Activated T-cell treated with anti-CD3 and anti-CD28 coated beads, Interleukin-2, amount 50 U/mL, for 72 hours (primary cell): ENCODE measurements around the gene SATB1. TPM values are rescaled to one million over a fixed set of nuclear protein-coding genes. Genes with fewer than 3 reads are reported as not detected.

ENCODE experiments used
- ATAC-seq, 2 donors: fragments of 150-1000 bp; cut with Tn5 transposase; replicated peaks in 1 of 2; 2 replicates each; pipeline ENCODE4 v1.10.0; 2021; ENCODE audit warnings: moderate library complexity in 2 of 2, mild to moderate bottlenecking in 1 of 2
- DNase-seq, 2 donors: peaks; one replicate each; pipeline ENCODE4 v3.0.0; 2021 to 2022; ENCODE audit warnings: mixed read lengths in 1 of 2
- H3K27ac Mint-ChIP-seq: one replicate; pipeline ENCODE4 v1.8.0; 2022; ENCODE audit warnings: mild to moderate bottlenecking, moderate library complexity, mixed read lengths
- H3K27me3 Mint-ChIP-seq: one replicate; pipeline ENCODE4 v1.8.0; 2022; ENCODE audit warnings: low read depth, mixed read lengths
- H3K36me3 Mint-ChIP-seq, 2 donors: one replicate each; pipeline ENCODE4 v1.8.0; 2022; ENCODE audit warnings: mixed read lengths in 2 of 2, mild to moderate bottlenecking in 1 of 2; ENCODE audit not compliant: insufficient read depth in 2 of 2
- H3K4me1 Mint-ChIP-seq: one replicate; pipeline ENCODE4 v1.8.0; 2022; ENCODE audit warnings: low read depth, mixed read lengths
- H3K4me3 Mint-ChIP-seq, 2 donors: one replicate each; pipeline ENCODE4 v1.8.0; 2022; ENCODE audit warnings: mild to moderate bottlenecking in 2 of 2, mixed read lengths in 2 of 2, moderate library complexity in 2 of 2
- H3K9me3 Mint-ChIP-seq, 2 donors: one replicate each; pipeline ENCODE4 v1.8.0; 2022; ENCODE audit warnings: mixed read lengths in 2 of 2
- total RNA-seq, 2 donors: library from RNA; stranded (reverse); gene quantifications; one replicate each; pipeline ENCODE4 v1.2.3, GENCODE V29; 2022

SATB1 gene
- total RNA-seq, 2 donors from 2014 or later = 716 to 962 TPM

GRCh38 chr3:18385706-18386105 is 39.4 kb downstream of the SATB1 start:
- Mint-ChIP-seq H3K4me3 (no peak overlapping the region), H3K9me3 (no peaks in the 10 kb centered on the region), H3K36me3 (peaks cover 7 to 67% of the 10 kb centered on the region in 2 donors), H3K27ac (peak overlapping the region; percentile 60), H3K27me3 (no peaks in the 10 kb centered on the region), H3K4me1 (peaks cover 88% of the 10 kb centered on the region)
- DNase-seq (no peak), ATAC-seq (no peak)

GRCh38 chr3:18382760-18383369 is 42.3 kb downstream of the SATB1 start:
- Mint-ChIP-seq H3K27me3 (no peaks in the 10 kb centered on the region), H3K27ac (peak overlapping the region; percentile 85), H3K4me1 (peaks cover 89% of the 10 kb centered on the region), H3K4me3 (peak overlapping the region in 1 of 2 donors; percentile 38), H3K36me3 (peaks cover 9 to 69% of the 10 kb centered on the region in 2 donors), H3K9me3 (no peaks in the 10 kb centered on the region)
- DNase-seq = no peak
- peak; percentile 60 to 67 for ATAC-seq

GRCh38 chr3:18379647-18380046 is 45.5 kb downstream of the SATB1 start:
- Mint-ChIP-seq H3K4me3 (peak overlapping the region; percentile 13 to 51), H3K4me1 (peaks cover 95% of the 10 kb centered on the region), H3K27ac (peak overlapping the region; percentile 95), H3K27me3 (no peaks in the 10 kb centered on the region), H3K9me3 (no peaks in the 10 kb centered on the region), H3K36me3 (peaks cover 24 to 73% of the 10 kb centered on the region in 2 donors)
- no peak for DNase-seq
- peak in 1 of 2 donors; percentile 11 for ATAC-seq

GRCh38 chr3:18378218-18378617 is 46.9 kb downstream of the SATB1 start:
- peak overlapping the region in 1 of 2 donors; percentile 12 for H3K4me3 Mint-ChIP-seq
- no peaks in the 10 kb centered on the region for H3K9me3 Mint-ChIP-seq
- ATAC-seq = no peak
- peak overlapping the region; percentile 95 for H3K27ac Mint-ChIP-seq
- DNase-seq = no peak
- H3K4me1 Mint-ChIP-seq = peaks cover 96% of the 10 kb centered on the region
- peaks cover 31 to 76% of the 10 kb centered on the region in 2 donors for H3K36me3 Mint-ChIP-seq
- H3K27me3 Mint-ChIP-seq = no peaks in the 10 kb centered on the region

GRCh38 chr3:18376682-18377081 is 48.5 kb downstream of the SATB1 start:
- no peaks in the 10 kb centered on the region for H3K9me3 Mint-ChIP-seq
- no peaks in the 10 kb centered on the region for H3K27me3 Mint-ChIP-seq
- H3K4me3 Mint-ChIP-seq = peak overlapping the region in 1 of 2 donors; percentile 20
- peaks cover 96% of the 10 kb centered on the region for H3K4me1 Mint-ChIP-seq
- peaks cover 30 to 83% of the 10 kb centered on the region in 2 donors for H3K36me3 Mint-ChIP-seq
- DNase-seq (no peak), ATAC-seq (no peak)
- H3K27ac Mint-ChIP-seq = peak overlapping the region; percentile 97

GRCh38 chr3:18372786-18373405 is 52.2 kb downstream of the SATB1 start:
- H3K27me3 Mint-ChIP-seq = no peaks in the 10 kb centered on the region
- no peak for DNase-seq

GRCh38 chr3:18370672-18371071 is 54.5 kb downstream of the SATB1 start:
- DNase-seq = no peak
- H3K4me3 Mint-ChIP-seq = peak overlapping the region in 1 of 2 donors; percentile 29
- H3K27ac Mint-ChIP-seq = peak overlapping the region; percentile 99
- no peaks in the 10 kb centered on the region for H3K9me3 Mint-ChIP-seq
- ATAC-seq = peak; percentile 19 to 23
- no peaks in the 10 kb centered on the region for H3K27me3 Mint-ChIP-seq
- H3K4me1 Mint-ChIP-seq = peaks cover 97% of the 10 kb centered on the region
- peaks cover 45 to 87% of the 10 kb centered on the region in 2 donors for H3K36me3 Mint-ChIP-seq

More at GRCh38 chr3:18372786-18373405, 52.2 kb downstream of the SATB1 start:
- Mint-ChIP-seq H3K4me3 (peak overlapping the region; percentile 30 to 57), H3K36me3 (peaks cover 39 to 83% of the 10 kb centered on the region in 2 donors), H3K9me3 (no peaks in the 10 kb centered on the region), H3K27ac (peak overlapping the region; percentile 92), H3K4me1 (peaks cover 100% of the 10 kb centered on the region)
- peak; percentile 24 to 31 for ATAC-seq

- peaks cover 95% of the 10 kb centered on the region for H3K4me1 Mint-ChIP-seq
- DNase-seq (no peak), ATAC-seq (no peak)
- peaks cover 39 to 85% of the 10 kb centered on the region in 2 donors for H3K36me3 Mint-ChIP-seq
- no peaks in the 10 kb centered on the region for H3K9me3 Mint-ChIP-seq
- H3K27me3 Mint-ChIP-seq = no peaks in the 10 kb centered on the region
- peak overlapping the region in 1 of 2 donors; percentile 19 for H3K4me3 Mint-ChIP-seq
- peak overlapping the region; percentile 99 for H3K27ac Mint-ChIP-seq
Measured at GRCh38 chr3:18369551-18370185, 55.5 kb downstream of the SATB1 start.

- peaks cover 42 to 78% of the 10 kb centered on the region in 2 donors for H3K36me3 Mint-ChIP-seq
- H3K27me3 Mint-ChIP-seq = no peaks in the 10 kb centered on the region
- H3K27ac Mint-ChIP-seq = peak overlapping the region; percentile 99
- DNase-seq (no peak), ATAC-seq (no peak)
- H3K4me1 Mint-ChIP-seq = peaks cover 68% of the 10 kb centered on the region
- H3K9me3 Mint-ChIP-seq = no peaks in the 10 kb centered on the region
- peak overlapping the region in 1 of 2 donors; percentile 66 for H3K4me3 Mint-ChIP-seq
Measured at GRCh38 chr3:18366258-18366657, 58.9 kb downstream of the SATB1 start.

GRCh38 chr3:18363338-18363737 is 61.8 kb downstream of the SATB1 start:
- Mint-ChIP-seq H3K4me1 (peaks cover 60% of the 10 kb centered on the region), H3K27me3 (no peaks in the 10 kb centered on the region), H3K9me3 (no peaks in the 10 kb centered on the region), H3K27ac (peak overlapping the region; percentile 91), H3K36me3 (peaks cover 44 to 82% of the 10 kb centered on the region in 2 donors), H3K4me3 (peak overlapping the region in 1 of 2 donors; percentile 16)
- DNase-seq (no peak), ATAC-seq (peak; percentile 12 to 26)

GRCh38 chr3:18357747-18358146 is 67.4 kb downstream of the SATB1 start:
- DNase-seq = no peak
- Mint-ChIP-seq H3K27me3 (no peaks in the 10 kb centered on the region), H3K36me3 (peaks cover 22 to 64% of the 10 kb centered on the region in 2 donors), H3K27ac (peak overlapping the region; percentile 87), H3K4me3 (no peak overlapping the region), H3K9me3 (no peaks in the 10 kb centered on the region), H3K4me1 (peaks cover 71% of the 10 kb centered on the region)
- no peak for ATAC-seq

GRCh38 chr3:18355832-18356231 is 69.3 kb downstream of the SATB1 start:
- peaks cover 79% of the 10 kb centered on the region for H3K4me1 Mint-ChIP-seq
- no peak for ATAC-seq
- no peaks in the 10 kb centered on the region for H3K9me3 Mint-ChIP-seq
- H3K36me3 Mint-ChIP-seq = peaks cover 21 to 60% of the 10 kb centered on the region in 2 donors
- H3K27ac Mint-ChIP-seq = peak overlapping the region; percentile 84
- peak overlapping the region in 1 of 2 donors; percentile 59 for H3K4me3 Mint-ChIP-seq
- no peaks in the 10 kb centered on the region for H3K27me3 Mint-ChIP-seq
- no peak for DNase-seq

- H3K9me3 Mint-ChIP-seq = no peaks in the 10 kb centered on the region
- no peak for DNase-seq
- H3K27ac Mint-ChIP-seq = peak overlapping the region; percentile 84
- no peak for ATAC-seq
- H3K27me3 Mint-ChIP-seq = no peaks in the 10 kb centered on the region
- no peak overlapping the region for H3K4me3 Mint-ChIP-seq
- H3K36me3 Mint-ChIP-seq = peaks cover 14 to 58% of the 10 kb centered on the region in 2 donors
- H3K4me1 Mint-ChIP-seq = peaks cover 71% of the 10 kb centered on the region
Measured at GRCh38 chr3:18354701-18355100, 70.4 kb downstream of the SATB1 start.
